H1 (cell line): ENCODE results near the gene RELN. TPM values are rescaled to one million over a fixed set of nuclear protein-coding genes. Genes with fewer than 3 reads are reported as not detected.

ENCODE experiments used
- CTCF ChIA-PET: fragments of 300-600 bp; sonication (Branson Sonifier 250); formaldehyde crosslinking; loops from one replicate; lab custom pipeline; 2021; ENCODE audit not compliant: partially characterized antibody; lab: Charles Lee
- POLR2A ChIA-PET: fragments of 300-600 bp; sonication (Branson Sonifier 250); formaldehyde crosslinking; loops from one replicate; lab custom pipeline; 2021; ENCODE audit warnings: inconsistent platforms; ENCODE audit not compliant: partially characterized antibody; lab: Charles Lee
- DNase-seq, 2 experiments: peaks; one replicate each; pipeline versions ENCODE4 v3.0.0 to v3.0.0-alpha.2; 2010 to 2022; ENCODE audit warnings: low spot score in 2 of 2, low read depth in 1 of 2, mixed read lengths in 1 of 2
- FAIRE-seq: peaks from 2 replicates; lab custom pipeline; 2011; peaks lifted over from hg19 to GRCh38; lab: Jason Lieb, UNC
- H2AFZ ChIP-seq: 2 replicates; pipeline ENCODE4 v1.8.1; 2012; ENCODE audit warnings: low read length, inconsistent platforms
- H2AK5ac ChIP-seq: 2 replicates; pipeline ENCODE4 v1.6.1; 2013; ENCODE audit warnings: low read depth, low read length
- H2BK120ac ChIP-seq: replicated peaks from 2 replicates; pipeline ENCODE3; 2013; ENCODE audit warnings: low read depth, low read length, inconsistent platforms
- H2BK12ac ChIP-seq: 2 replicates; pipeline ENCODE4 v1.6.1; 2013; ENCODE audit warnings: low read depth, low read length
- H2BK15ac ChIP-seq: 2 replicates; pipeline ENCODE4 v1.6.1; 2013; ENCODE audit warnings: low read length
- H2BK20ac ChIP-seq: 2 replicates; pipeline ENCODE4 v1.6.1; 2013; ENCODE audit warnings: low read length
- H2BK5ac ChIP-seq: 2 replicates; pipeline ENCODE4 v1.6.1; 2013; ENCODE audit warnings: low read depth, low read length
- H3K14ac ChIP-seq: 2 replicates; pipeline ENCODE4 v1.6.1; 2013; ENCODE audit warnings: inconsistent platforms; ENCODE audit not compliant: insufficient read length
- H3K18ac ChIP-seq: 2 replicates; pipeline ENCODE4 v1.6.1; 2013; ENCODE audit warnings: low read length; ENCODE audit errors: extremely low read depth
- H3K23ac ChIP-seq: 2 replicates; pipeline ENCODE4 v1.6.1; 2013; ENCODE audit warnings: inconsistent platforms; ENCODE audit not compliant: insufficient read length
- H3K23me2 ChIP-seq: 2 replicates; pipeline ENCODE4 v1.6.1; 2013; ENCODE audit warnings: low read depth, low read length
- H3K27ac ChIP-seq: 2 replicates; pipeline ENCODE4 v1.6.1; 2011; ENCODE audit warnings: low read depth, low read length, inconsistent platforms
- H3K27me3 ChIP-seq, 4 experiments: replicated peaks in 1 of 4; 1 replicate in 1 of 4; 2 replicates in 3 of 4; pipeline versions ENCODE4 v1.6.1 to v1.8.1; 2011 to 2013; ENCODE audit warnings: low read length in 3 of 4, mild to moderate bottlenecking in 3 of 4, inconsistent platforms in 2 of 4, mixed read lengths in 2 of 4, moderate library complexity in 1 of 4; ENCODE audit not compliant: control insufficient read depth in 3 of 4, insufficient read depth in 3 of 4; ENCODE audit errors: extremely low read depth in 1 of 4
- H3K36me3 ChIP-seq, 4 experiments: 2 replicates each; pipeline versions ENCODE4 v1.6.1 to v1.8.1; 2011 to 2013; ENCODE audit warnings: mild to moderate bottlenecking in 4 of 4, low read length in 3 of 4, moderate library complexity in 2 of 4, control low read depth in 1 of 4, inconsistent platforms in 1 of 4; ENCODE audit not compliant: insufficient read depth in 4 of 4, control insufficient read depth in 2 of 4
- H3K4ac ChIP-seq: replicated peaks from 2 replicates; pipeline ENCODE3; 2013; ENCODE audit warnings: low read length, low read depth, mixed read lengths, inconsistent platforms; ENCODE audit not compliant: insufficient read length
- H3K4me1 ChIP-seq, 4 experiments: replicated peaks in 1 of 4; 1 replicate in 1 of 4; 2 replicates in 3 of 4; pipeline versions ENCODE4 v1.6.1 to v1.8.1; 2011 to 2013; ENCODE audit warnings: low read length in 3 of 4, inconsistent platforms in 2 of 4, mixed read lengths in 1 of 4; ENCODE audit not compliant: insufficient read depth in 4 of 4, control insufficient read depth in 3 of 4
- H3K4me2 ChIP-seq, 2 experiments: 2 replicates each; pipeline versions ENCODE4 v1.6.1 to v1.8.1; 2011 to 2013; ENCODE audit warnings: low read depth in 2 of 2, low read length in 2 of 2, control low read depth in 1 of 2, inconsistent platforms in 1 of 2, mild to moderate bottlenecking in 1 of 2; ENCODE audit not compliant: insufficient read depth in 1 of 2
- H3K4me3 ChIP-seq, 4 experiments: fragments of 200-600, 300-600 bp in 1 of 4; sonication (generic), shearing (Covaris generic), sonication (Bioruptor Twin) in 1 of 4; 2 replicates each; pipeline versions ENCODE4 v1.5.1 to v1.8.1; 2011 to 2016; ENCODE audit warnings: low read length in 4 of 4, low read depth in 3 of 4, control low read depth in 2 of 4, inconsistent platforms in 2 of 4, mild to moderate bottlenecking in 2 of 4, mixed read lengths in 1 of 4, moderate library complexity in 1 of 4; ENCODE audit not compliant: insufficient read depth in 2 of 4; ENCODE audit errors: extremely low read depth in 1 of 4
- H3K56ac ChIP-seq: replicated peaks from 2 replicates; pipeline ENCODE3; 2013; ENCODE audit warnings: low read depth, mild to moderate bottlenecking, mixed read lengths, low read length, inconsistent platforms; ENCODE audit not compliant: insufficient read length
- H3K79me1 ChIP-seq: 2 replicates; pipeline ENCODE4 v1.6.1; 2013; ENCODE audit warnings: low read depth, low read length, control low read depth
- H3K79me2 ChIP-seq, 2 experiments: 2 replicates each; pipeline versions ENCODE4 v1.6.1 to v1.8.1; 2012 to 2013; ENCODE audit warnings: low read length in 2 of 2, mild to moderate bottlenecking in 2 of 2, inconsistent platforms in 1 of 2; ENCODE audit not compliant: insufficient read depth in 2 of 2, control insufficient read depth in 1 of 2
- H3K9ac ChIP-seq, 4 experiments: replicated peaks in 1 of 4; 1 replicate in 1 of 4; 2 replicates in 3 of 4; pipeline versions ENCODE4 v1.6.1 to v1.8.1; 2011 to 2013; ENCODE audit warnings: low read depth in 3 of 4, low read length in 3 of 4, control low read depth in 2 of 4, mild to moderate bottlenecking in 2 of 4, moderate library complexity in 2 of 4, inconsistent platforms in 1 of 4; ENCODE audit errors: extremely low read depth in 1 of 4
- H3K9me3 ChIP-seq, 2 experiments: 2 replicates each; pipeline versions ENCODE4 v1.6.1 to v1.8.1; 2012 to 2013; ENCODE audit warnings: mild to moderate bottlenecking in 2 of 2, moderate library complexity in 2 of 2, control low read depth in 1 of 2, inconsistent platforms in 1 of 2, low read depth in 1 of 2, low read length in 1 of 2, mixed read lengths in 1 of 2; ENCODE audit not compliant: insufficient read depth in 2 of 2
- H4K20me1 ChIP-seq, 2 experiments: replicated peaks in 1 of 2; 2 replicates each; pipeline versions ENCODE3 to v1.8.1; 2011 to 2013; ENCODE audit warnings: inconsistent platforms in 2 of 2, low read length in 2 of 2, mild to moderate bottlenecking in 1 of 2; ENCODE audit not compliant: insufficient read depth in 2 of 2, control insufficient read depth in 1 of 2
- H4K5ac ChIP-seq: 2 replicates; pipeline ENCODE4 v1.6.1; 2013; ENCODE audit warnings: low read length, low read depth, mixed read lengths, inconsistent platforms; ENCODE audit not compliant: insufficient read length
- H4K8ac ChIP-seq: 2 replicates; pipeline ENCODE4 v1.8.0; 2013; ENCODE audit warnings: mild to moderate bottlenecking, moderate library complexity, low read length, inconsistent platforms; ENCODE audit not compliant: insufficient read depth; ENCODE audit errors: extremely low read depth
- H4K91ac ChIP-seq: replicated peaks from 2 replicates; pipeline ENCODE3; 2013; ENCODE audit warnings: low read length, mixed read lengths, inconsistent platforms; ENCODE audit not compliant: insufficient read length
- CBX5 ChIP-seq: fragments of 300-800, 300-1000 bp; sonication (generic); IDR thresholded peaks from 2 replicates; pipeline ENCODE4 v1.7.1; 2016; ENCODE audit warnings: antibody characterized with exemption, low read length, low read depth
- CTBP2 ChIP-seq: IDR thresholded peaks from 2 replicates; pipeline ENCODE4 v1.7.0; 2011; ENCODE audit warnings: borderline replicate concordance, mild to moderate bottlenecking, moderate library complexity, mixed read lengths, low read length; ENCODE audit not compliant: insufficient read depth, insufficient read length
- HDAC6 ChIP-seq: IDR thresholded peaks from one replicate; pipeline ENCODE4 v1.7.1; 2012; ENCODE audit warnings: low read depth, mild to moderate bottlenecking, inconsistent platforms, low read length, moderate library complexity
- TAF7 ChIP-seq: optimal IDR thresholded peaks from 2 replicates; pipeline ENCODE3; 2011; ENCODE audit warnings: low read depth, mild to moderate bottlenecking, inconsistent platforms, low read length, moderate library complexity, borderline replicate concordance
- TBP ChIP-seq: IDR thresholded peaks from 2 replicates; pipeline ENCODE4 v1.6.1; 2011; ENCODE audit warnings: low read depth, low read length, improper control_type of control experiment
- WGBS, 2 experiments: shearing (Covaris generic) in 1 of 2; methylation state at CpG; one replicate each; pipeline versions ENCODE4 v1.1.6 to v1.1.7; 2013 to 2015; ENCODE audit warnings: low lambda C conversion rate in 2 of 2, mixed read lengths in 2 of 2, inconsistent platforms in 1 of 2, low coverage in 1 of 2, missing lambda C conversion rate in 1 of 2; ENCODE audit not compliant: insufficient replicate concordance in 2 of 2, insufficient coverage in 1 of 2, insufficient read length in 1 of 2; ENCODE audit errors: extremely low coverage in 1 of 2, missing lambda C conversion rate in 1 of 2; 5-methylcytosine and 5-hydroxymethylcytosine counted together
- polyA plus RNA-seq, 7 experiments: library from polyadenylated mRNA; depleted of rRNA in 3 of 7; stranded (reverse) in 5 of 7; unstranded in 2 of 7; fragments of >200 nt in 5 of 7; fragments of 200-250 nt in 2 of 7; gene quantifications; 1 replicate in 5 of 7; 2 replicates in 1 of 7; 4 replicates in 1 of 7; pipeline versions ENCODE4 v1.2.1 to v1.2.3, GENCODE V29; 2011 to 2013; ENCODE audit warnings: missing spikeins in 2 of 7, mixed read lengths in 2 of 7
- total RNA-seq: library from RNA; stranded (reverse); fragmentation: NEBNext Ultra II Directional; extraction: Animal tissue kit (Norgen Biotek cat#: 25700); gene quantifications from 2 replicates; pipeline ENCODE4 v1.2.1, GENCODE V29; 2021

RELN gene
- total and polyA plus RNA-seq, 2 of the 8 experiments (the other 6 are each of a cell fraction or from before 2014, with no cell fraction given): 0.03 to 0.07 TPM

- no peaks in the 10 kb centered on the region for H3K4me1 ChIP-seq
- no peak overlapping the region for H3K27ac ChIP-seq
- H3K18ac ChIP-seq: no peak overlapping the region
- no peak overlapping the region for H3K56ac ChIP-seq
- no peaks in the 10 kb centered on the region for H3K36me3 ChIP-seq
- H2BK5ac ChIP-seq: no peak overlapping the region
- no peak overlapping the region for H2AFZ ChIP-seq
- no peak overlapping the region for H2BK15ac ChIP-seq
- H2BK120ac ChIP-seq: no peak overlapping the region
- no peaks in the 10 kb centered on the region for H3K9me3 ChIP-seq
- WGBS, 2 experiments: 88% methylated on average over 2 of the region's 2 CpGs; no CpG with 5 or more reads in 1 of the 2 experiments
- H3K14ac ChIP-seq: no peak overlapping the region
- H3K9ac ChIP-seq: no peak overlapping the region
- no peaks in the 10 kb centered on the region for H3K79me2 ChIP-seq
- no peaks in the 10 kb centered on the region for H3K79me1 ChIP-seq
- TF ChIP-seq TBP (no peak), TAF7 (no peak), HDAC6 (no peak), CTBP2 (no peak), CBX5 (no peak)
- no peak overlapping the region for H2BK20ac ChIP-seq
- no peak overlapping the region for H3K4me3 ChIP-seq
- DNase-seq: no peak
- ChIA-PET CTCF (interaction anchor here (1.0 kb wide), 1 partner anchor 15 kb away, joined by 3 read pairs; no protein-coding TSS in a partner anchor), POLR2A (no interaction called here)
- H4K20me1 ChIP-seq: no peaks in the 10 kb centered on the region
- no peak overlapping the region for H2BK12ac ChIP-seq
- no peak overlapping the region for H3K23ac ChIP-seq
- no peak overlapping the region for H3K4me2 ChIP-seq
- no peak overlapping the region for H4K91ac ChIP-seq
- H3K27me3 ChIP-seq: no peaks in the 10 kb centered on the region
- H4K8ac ChIP-seq: no peak overlapping the region
- H4K5ac ChIP-seq: no peak overlapping the region
- no peak overlapping the region for H2AK5ac ChIP-seq
- H3K23me2 ChIP-seq: no peaks in the 10 kb centered on the region
- H3K4ac ChIP-seq: no peak overlapping the region
- no peak for FAIRE-seq
Measured at GRCh38 chr7:103951311-103951710, 38.1 kb downstream of the RELN start.
